K562 (cell line): Measurements from ENCODE around the gene HOXA4.

Source experiments
- ATF7 ChIP-seq: fragments of 450-650 bp; IDR thresholded peaks from 2 replicates; pipeline ENCODE4 v1.7.1; 2014; ENCODE audit warnings: mild to moderate bottlenecking, moderate library complexity
- BRCA1 ChIP-seq, 2 experiments: fragments of 450-650 bp in 1 of 2; sonication (generic) in 1 of 2; formaldehyde crosslinking in 1 of 2; IDR thresholded peaks; 2 replicates each; pipeline versions ENCODE4 v1.5.0 to v1.6.1; 2017 to 2020; ENCODE audit warnings: mild to moderate bottlenecking in 1 of 2, missing genetic modification reagents in 1 of 2
- EZH2 ChIP-seq: IDR thresholded peaks from 2 replicates; pipeline ENCODE4 v1.6.1; 2012; ENCODE audit warnings: low read depth, mild to moderate bottlenecking, inconsistent platforms, low read length, borderline replicate concordance
- NFYB ChIP-seq: IDR thresholded peaks from 2 replicates; pipeline ENCODE4 v1.6.1; 2011; ENCODE audit warnings: mild to moderate bottlenecking, moderate library complexity; ENCODE audit not compliant: insufficient read length; ENCODE audit errors: extremely low read depth
- TGIF2 ChIP-seq: sonication (generic); formaldehyde crosslinking; IDR thresholded peaks from 2 replicates; pipeline ENCODE4 v1.8.1; 2022; ENCODE audit warnings: mild to moderate bottlenecking, missing genetic modification reagents, moderate library complexity
- TF ChIP-seq, protein P1 (sequence below), 3 experiments: IDR thresholded peaks in 2 of 3; conservative IDR thresholded peaks in 1 of 3; 2 replicates each; pipeline ENCODE4 v1.5.1; 2011 to 2012; ENCODE audit warnings: low read length in 3 of 3, mild to moderate bottlenecking in 3 of 3, control low read depth in 2 of 3, improper control_type of control experiment in 1 of 3, inconsistent platforms in 1 of 3, low read depth in 1 of 3, mixed read lengths in 1 of 3, moderate library complexity in 1 of 3; ENCODE audit not compliant: insufficient read depth in 2 of 3

DNA sequence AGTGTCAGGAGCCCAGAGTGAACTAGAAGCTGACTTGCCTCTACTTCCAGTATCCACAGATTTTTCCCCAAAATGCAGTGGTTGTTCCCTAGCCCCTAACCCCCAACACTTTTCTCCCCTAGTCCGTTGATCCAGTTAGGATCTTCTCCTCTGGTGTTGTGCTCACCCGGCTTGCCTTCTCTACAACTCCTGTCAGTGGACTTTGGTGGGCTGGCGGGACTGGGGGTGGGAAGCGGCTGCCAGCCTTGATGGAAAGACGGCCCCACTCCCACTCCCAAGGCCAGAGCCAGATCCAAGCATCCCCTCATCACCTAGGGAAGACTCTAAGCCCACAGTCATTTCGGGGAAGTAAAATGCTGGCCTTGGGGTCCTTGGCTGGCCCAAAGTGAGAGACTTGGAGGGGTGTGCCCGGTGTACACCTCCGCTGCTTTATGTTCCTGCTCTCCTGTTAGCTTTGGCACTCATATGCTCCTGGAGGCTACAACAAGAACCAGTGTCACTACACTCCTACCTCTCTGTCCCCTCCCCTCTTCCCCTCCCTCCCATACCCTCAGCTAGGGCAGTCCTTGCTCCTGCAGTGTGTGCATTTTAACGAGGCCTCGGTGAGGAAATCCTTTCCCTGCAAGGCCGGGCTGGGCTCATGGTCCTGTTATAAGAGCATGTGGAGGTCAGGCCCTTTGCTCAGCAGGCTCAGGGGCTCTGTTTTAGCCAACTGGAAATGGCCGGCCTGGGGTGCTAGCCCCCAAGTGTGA is 44.5 kb upstream of the HOXA4 start:
- TF ChIP-seq ATF7 (no peak), EZH2 (no peak), TGIF2 (no peak), NFYB (no peak), BRCA1 (IDR thresholded peaks at IDR 0.05) (no peak), BRCA1 (CRISPR knock-in tag; IDR thresholded peaks at IDR 0.05) (no peak)
- TF ChIP-seq, protein P1, sequence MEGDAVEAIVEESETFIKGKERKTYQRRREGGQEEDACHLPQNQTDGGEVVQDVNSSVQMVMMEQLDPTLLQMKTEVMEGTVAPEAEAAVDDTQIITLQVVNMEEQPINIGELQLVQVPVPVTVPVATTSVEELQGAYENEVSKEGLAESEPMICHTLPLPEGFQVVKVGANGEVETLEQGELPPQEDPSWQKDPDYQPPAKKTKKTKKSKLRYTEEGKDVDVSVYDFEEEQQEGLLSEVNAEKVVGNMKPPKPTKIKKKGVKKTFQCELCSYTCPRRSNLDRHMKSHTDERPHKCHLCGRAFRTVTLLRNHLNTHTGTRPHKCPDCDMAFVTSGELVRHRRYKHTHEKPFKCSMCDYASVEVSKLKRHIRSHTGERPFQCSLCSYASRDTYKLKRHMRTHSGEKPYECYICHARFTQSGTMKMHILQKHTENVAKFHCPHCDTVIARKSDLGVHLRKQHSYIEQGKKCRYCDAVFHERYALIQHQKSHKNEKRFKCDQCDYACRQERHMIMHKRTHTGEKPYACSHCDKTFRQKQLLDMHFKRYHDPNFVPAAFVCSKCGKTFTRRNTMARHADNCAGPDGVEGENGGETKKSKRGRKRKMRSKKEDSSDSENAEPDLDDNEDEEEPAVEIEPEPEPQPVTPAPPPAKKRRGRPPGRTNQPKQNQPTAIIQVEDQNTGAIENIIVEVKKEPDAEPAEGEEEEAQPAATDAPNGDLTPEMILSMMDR (IDR thresholded peaks at IDR 0.05 in 2 of 3, conservative IDR thresholded peaks at IDR 0.05 in 1 of 3; ENCODE audit: insufficient read depth in 2 of 3, low read depth in 1 of 3, low read length in 3 of 3): no peak
